ENCODE data around the gene PLEKHA6. TPM values are rescaled to one million over a fixed set of nuclear protein-coding genes. Genes with fewer than 3 reads are reported as not detected.

Gene PLEKHA6
- total and polyA plus RNA-seq, 8 donors: 5.1 to 24.4 (median 16.1) TPM

- Histone ChIP-seq H3K27ac (no peak overlapping the region), H3K9me3 (no peaks in the 10 kb centered on the region), H3K4me3 (no peak overlapping the region), H3K36me3 (no peaks in the 10 kb centered on the region), H3K27me3 (peaks cover 0 to 10% of the 10 kb centered on the region in 2 donors), H3K4me1 (peaks cover 7% of the 10 kb centered on the region in 2 donors)
- ATAC-seq (no peak), DNase-seq (no peak)
- no peak for TF ChIP-seq CTCF (IDR thresholded peaks at IDR 0.05)
- intact Hi-C loops (cut with DNase I): no loop called here
Measured at GRCh38 chr1:204216236-204216635, 143.5 kb downstream of the PLEKHA6 start.

- peak within 1 kb of the TSS; percentile 19 to 38 for H3K4me3 ChIP-seq
- peak; percentile 98 for ATAC-seq
Measured at GRCh38 chr1:204213668-204214662, 145.8 kb downstream of the PLEKHA6 start, which contains the start of gene GOLT1A. Gene GOLT1A (minus strand): TSS chr1:204213988. CDS start chr1:204213906, 82 bp downstream.

GRCh38 chr1:204212715-204213114 lies 147.0 kb downstream of the PLEKHA6 start:
- no peak for ATAC-seq
- Histone ChIP-seq H3K27ac (no peak overlapping the region), H3K36me3 (no peaks in the 10 kb centered on the region), H3K9me3 (no peaks in the 10 kb centered on the region), H3K4me1 (peaks cover 7% of the 10 kb centered on the region in 2 donors), H3K27me3 (peaks cover 0 to 10% of the 10 kb centered on the region in 2 donors), H3K4me3 (peak overlapping the region in 1 of 2 donors; percentile 38)
- no peak for DNase-seq
- no peak for TF ChIP-seq CTCF (IDR thresholded peaks at IDR 0.05)
- intact Hi-C loops (cut with DNase I): loop anchor here in 1 of 2 donors (5.0 kb wide), 1 partner anchor 155 kb away; no protein-coding TSS in a partner anchor

More at GRCh38 chr1:204213668-204214662, 145.8 kb downstream of the PLEKHA6 start, which contains the start of gene GOLT1A:
- TF ChIP-seq CTCF (IDR thresholded peaks at IDR 0.05): peak; percentile 45 to 47
- Histone ChIP-seq H3K36me3 (no peaks in the 10 kb centered on the region), H3K27me3 (peaks cover 0 to 10% of the 10 kb centered on the region in 2 donors), H3K9me3 (no peaks in the 10 kb centered on the region), H3K27ac (no peak within 1 kb of the TSS), H3K4me1 (peaks cover 7% of the 10 kb centered on the region in 2 donors)
- peak; percentile 37 to 90 (median 76) for DNase-seq
- intact Hi-C loops (cut with DNase I): loop anchor here in 1 of 2 donors (5.0 kb wide), 1 partner anchor 153 kb away; no protein-coding TSS in a partner anchor

- H3K27ac ChIP-seq: no peak overlapping the region
- ATAC-seq: no peak
- no peak for TF ChIP-seq CTCF (IDR thresholded peaks at IDR 0.05)
- no peaks in the 10 kb centered on the region for H3K9me3 ChIP-seq
- H3K4me3 ChIP-seq: no peak overlapping the region
- no peaks in the 10 kb centered on the region for H3K36me3 ChIP-seq
- DNase-seq: no peak
- H3K27me3 ChIP-seq: peaks cover 0 to 27% of the 10 kb centered on the region in 2 donors
- peaks cover 7% of the 10 kb centered on the region in 2 donors for H3K4me1 ChIP-seq
- intact Hi-C loops (cut with DNase I): loop anchor here in 1 of 2 donors (5.0 kb wide), 1 partner anchor 156 kb away; no protein-coding TSS in a partner anchor
Measured at GRCh38 chr1:204211046-204211445, 148.7 kb downstream of the PLEKHA6 start.

- Histone ChIP-seq H3K27me3 (peaks cover 0 to 30% of the 10 kb centered on the region in 2 donors), H3K9me3 (no peaks in the 10 kb centered on the region), H3K27ac (no peak overlapping the region), H3K36me3 (no peaks in the 10 kb centered on the region), H3K4me1 (no peaks in the 10 kb centered on the region), H3K4me3 (no peak overlapping the region)
- TF ChIP-seq CTCF (IDR thresholded peaks at IDR 0.05): peak; percentile 84 to 87
- ATAC-seq (peak; percentile 97), DNase-seq (peak in 3 of 4 donors; percentile 44 to 92 (median 54))
- intact Hi-C loops (cut with DNase I): no loop called here
Measured at GRCh38 chr1:204207136-204207616, 152.6 kb downstream of the PLEKHA6 start.
